ENCODE data around the gene ATP10A. TPM values are rescaled to one million over a fixed set of nuclear protein-coding genes. Genes with fewer than 3 reads are reported as not detected.

Gene ATP10A
- total RNA-seq, 1 experiment from 2014 or later: 2.1 TPM

DNA sequence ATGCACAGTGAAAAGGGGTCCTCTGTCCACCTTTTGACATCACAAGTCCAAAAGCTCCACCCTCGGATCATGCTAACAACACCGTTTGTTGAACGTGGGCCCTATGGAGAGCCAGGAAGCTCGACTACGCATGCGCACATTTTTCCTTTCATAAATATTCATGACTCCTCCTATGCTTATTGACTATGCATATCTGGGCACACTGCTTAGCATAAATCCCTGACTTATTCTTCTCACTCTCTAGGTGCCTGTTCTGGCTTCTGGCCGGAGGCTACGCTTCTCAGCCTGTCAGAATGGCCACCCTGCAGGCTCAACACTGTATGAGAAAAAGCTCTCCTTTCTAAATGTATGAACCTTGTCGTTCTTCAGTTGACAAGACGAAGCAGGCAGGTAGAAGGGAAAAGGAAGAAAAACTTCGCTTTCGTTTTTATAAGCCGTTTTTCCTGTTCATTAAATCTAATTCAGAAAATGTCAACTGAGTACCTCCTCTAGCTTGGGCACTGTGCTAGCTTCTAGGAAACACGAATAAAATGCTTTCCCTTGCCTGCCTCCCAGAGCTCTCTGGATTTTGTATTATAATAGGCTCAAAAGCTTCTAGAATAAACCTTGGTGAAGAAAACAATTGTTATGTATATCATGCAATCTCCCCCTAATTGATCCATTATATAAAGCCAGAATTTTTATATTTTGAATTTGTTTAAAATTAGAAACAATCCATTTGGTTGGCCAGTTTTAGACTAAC lies 207.7 kb downstream of the ATP10A start (continued):
- TF ChIP-seq, protein P1, sequence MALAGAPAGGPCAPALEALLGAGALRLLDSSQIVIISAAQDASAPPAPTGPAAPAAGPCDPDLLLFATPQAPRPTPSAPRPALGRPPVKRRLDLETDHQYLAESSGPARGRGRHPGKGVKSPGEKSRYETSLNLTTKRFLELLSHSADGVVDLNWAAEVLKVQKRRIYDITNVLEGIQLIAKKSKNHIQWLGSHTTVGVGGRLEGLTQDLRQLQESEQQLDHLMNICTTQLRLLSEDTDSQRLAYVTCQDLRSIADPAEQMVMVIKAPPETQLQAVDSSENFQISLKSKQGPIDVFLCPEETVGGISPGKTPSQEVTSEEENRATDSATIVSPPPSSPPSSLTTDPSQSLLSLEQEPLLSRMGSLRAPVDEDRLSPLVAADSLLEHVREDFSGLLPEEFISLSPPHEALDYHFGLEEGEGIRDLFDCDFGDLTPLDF (CRISPR knock-in tag; IDR thresholded peaks at IDR 0.05): no peak
- TF ChIP-seq, protein P2, sequence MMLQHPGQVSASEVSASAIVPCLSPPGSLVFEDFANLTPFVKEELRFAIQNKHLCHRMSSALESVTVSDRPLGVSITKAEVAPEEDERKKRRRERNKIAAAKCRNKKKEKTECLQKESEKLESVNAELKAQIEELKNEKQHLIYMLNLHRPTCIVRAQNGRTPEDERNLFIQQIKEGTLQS (CRISPR knock-in tag; conservative IDR thresholded peaks at IDR 0.05): no peak

DNA sequence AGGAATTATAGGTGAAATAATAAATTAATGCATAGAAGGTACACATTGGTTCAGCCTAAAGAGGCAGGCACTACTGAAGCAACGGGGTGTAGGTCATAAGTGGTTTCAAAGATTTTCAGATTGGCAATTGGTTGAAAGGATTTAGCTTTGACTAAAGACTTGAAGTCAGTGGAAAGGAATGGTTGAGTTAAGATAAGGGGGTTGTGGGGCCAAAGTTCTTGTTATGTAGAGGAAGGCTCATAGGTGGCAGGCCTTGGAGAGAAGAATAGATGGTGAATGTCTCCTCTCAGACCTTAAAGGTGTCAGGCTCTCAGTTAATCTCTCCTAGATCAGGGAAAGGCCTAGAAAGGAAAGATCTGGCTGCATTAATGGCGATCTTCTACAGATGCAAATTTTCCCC lies 209.8 kb downstream of the ATP10A start:
- Mint-ChIP-seq H3K4me3 (no peak overlapping the region), H3K27me3 (ENCODE audit: low read depth) (peaks cover 77% of the 10 kb centered on the region), H3K36me3 (peaks cover 3% of the 10 kb centered on the region), H3K9me3 (peaks cover 8% of the 10 kb centered on the region), H3K4me1 (peaks cover 34% of the 10 kb centered on the region), H3K27ac (no peak overlapping the region)
- no peak for DNase-seq (ENCODE audit: low spot score)
- TF ChIP-seq, protein P3, sequence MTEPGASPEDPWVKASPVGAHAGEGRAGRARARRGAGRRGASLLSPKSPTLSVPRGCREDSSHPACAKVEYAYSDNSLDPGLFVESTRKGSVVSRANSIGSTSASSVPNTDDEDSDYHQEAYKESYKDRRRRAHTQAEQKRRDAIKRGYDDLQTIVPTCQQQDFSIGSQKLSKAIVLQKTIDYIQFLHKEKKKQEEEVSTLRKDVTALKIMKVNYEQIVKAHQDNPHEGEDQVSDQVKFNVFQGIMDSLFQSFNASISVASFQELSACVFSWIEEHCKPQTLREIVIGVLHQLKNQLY (CRISPR knock-in tag; IDR thresholded peaks at IDR 0.05): no peak
- no peak for TF ChIP-seq FOXJ3 (CRISPR knock-in tag; IDR thresholded peaks at IDR 0.05; ENCODE audit: borderline replicate concordance)
- no peak for TF ChIP-seq TCF7 (CRISPR knock-in tag; IDR thresholded peaks at IDR 0.05; ENCODE audit: low read depth)
- TF ChIP-seq NR1H2 (CRISPR knock-in tag; IDR thresholded peaks at IDR 0.05): no peak
- TF ChIP-seq, protein P4, sequence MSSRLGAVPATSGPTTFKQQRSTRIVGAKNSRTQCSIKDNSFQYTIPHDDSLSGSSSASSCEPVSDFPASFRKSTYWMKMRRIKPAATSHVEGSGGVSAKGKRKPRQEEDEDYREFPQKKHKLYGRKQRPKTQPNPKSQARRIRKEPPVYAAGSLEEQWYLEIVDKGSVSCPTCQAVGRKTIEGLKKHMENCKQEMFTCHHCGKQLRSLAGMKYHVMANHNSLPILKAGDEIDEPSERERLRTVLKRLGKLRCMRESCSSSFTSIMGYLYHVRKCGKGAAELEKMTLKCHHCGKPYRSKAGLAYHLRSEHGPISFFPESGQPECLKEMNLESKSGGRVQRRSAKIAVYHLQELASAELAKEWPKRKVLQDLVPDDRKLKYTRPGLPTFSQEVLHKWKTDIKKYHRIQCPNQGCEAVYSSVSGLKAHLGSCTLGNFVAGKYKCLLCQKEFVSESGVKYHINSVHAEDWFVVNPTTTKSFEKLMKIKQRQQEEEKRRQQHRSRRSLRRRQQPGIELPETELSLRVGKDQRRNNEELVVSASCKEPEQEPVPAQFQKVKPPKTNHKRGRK (CRISPR knock-in tag; IDR thresholded peaks at IDR 0.05; ENCODE audit: borderline replicate concordance): no peak
- no peak for TF ChIP-seq CREM (CRISPR knock-in tag; IDR thresholded peaks at IDR 0.05)
- TF ChIP-seq FOXP1 (CRISPR knock-in tag; IDR thresholded peaks at IDR 0.05; ENCODE audit: borderline replicate concordance): no peak
- TF ChIP-seq, protein P5, sequence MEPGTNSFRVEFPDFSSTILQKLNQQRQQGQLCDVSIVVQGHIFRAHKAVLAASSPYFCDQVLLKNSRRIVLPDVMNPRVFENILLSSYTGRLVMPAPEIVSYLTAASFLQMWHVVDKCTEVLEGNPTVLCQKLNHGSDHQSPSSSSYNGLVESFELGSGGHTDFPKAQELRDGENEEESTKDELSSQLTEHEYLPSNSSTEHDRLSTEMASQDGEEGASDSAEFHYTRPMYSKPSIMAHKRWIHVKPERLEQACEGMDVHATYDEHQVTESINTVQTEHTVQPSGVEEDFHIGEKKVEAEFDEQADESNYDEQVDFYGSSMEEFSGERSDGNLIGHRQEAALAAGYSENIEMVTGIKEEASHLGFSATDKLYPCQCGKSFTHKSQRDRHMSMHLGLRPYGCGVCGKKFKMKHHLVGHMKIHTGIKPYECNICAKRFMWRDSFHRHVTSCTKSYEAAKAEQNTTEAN (CRISPR knock-in tag; IDR thresholded peaks at IDR 0.05): no peak
- TF ChIP-seq ZNF396 (CRISPR knock-in tag; IDR thresholded peaks at IDR 0.05; ENCODE audit: borderline replicate concordance): no peak
- TF ChIP-seq, protein P1 (CRISPR knock-in tag; IDR thresholded peaks at IDR 0.05): no peak
- TF ChIP-seq, protein P6, sequence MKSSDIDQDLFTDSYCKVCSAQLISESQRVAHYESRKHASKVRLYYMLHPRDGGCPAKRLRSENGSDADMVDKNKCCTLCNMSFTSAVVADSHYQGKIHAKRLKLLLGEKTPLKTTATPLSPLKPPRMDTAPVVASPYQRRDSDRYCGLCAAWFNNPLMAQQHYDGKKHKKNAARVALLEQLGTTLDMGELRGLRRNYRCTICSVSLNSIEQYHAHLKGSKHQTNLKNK (CRISPR knock-in tag; IDR thresholded peaks at IDR 0.05): no peak
- TF ChIP-seq, protein P7, sequence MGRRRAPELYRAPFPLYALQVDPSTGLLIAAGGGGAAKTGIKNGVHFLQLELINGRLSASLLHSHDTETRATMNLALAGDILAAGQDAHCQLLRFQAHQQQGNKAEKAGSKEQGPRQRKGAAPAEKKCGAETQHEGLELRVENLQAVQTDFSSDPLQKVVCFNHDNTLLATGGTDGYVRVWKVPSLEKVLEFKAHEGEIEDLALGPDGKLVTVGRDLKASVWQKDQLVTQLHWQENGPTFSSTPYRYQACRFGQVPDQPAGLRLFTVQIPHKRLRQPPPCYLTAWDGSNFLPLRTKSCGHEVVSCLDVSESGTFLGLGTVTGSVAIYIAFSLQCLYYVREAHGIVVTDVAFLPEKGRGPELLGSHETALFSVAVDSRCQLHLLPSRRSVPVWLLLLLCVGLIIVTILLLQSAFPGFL (CRISPR knock-in tag; IDR thresholded peaks at IDR 0.05; ENCODE audit: borderline replicate concordance): no peak
- TF ChIP-seq, protein P8, sequence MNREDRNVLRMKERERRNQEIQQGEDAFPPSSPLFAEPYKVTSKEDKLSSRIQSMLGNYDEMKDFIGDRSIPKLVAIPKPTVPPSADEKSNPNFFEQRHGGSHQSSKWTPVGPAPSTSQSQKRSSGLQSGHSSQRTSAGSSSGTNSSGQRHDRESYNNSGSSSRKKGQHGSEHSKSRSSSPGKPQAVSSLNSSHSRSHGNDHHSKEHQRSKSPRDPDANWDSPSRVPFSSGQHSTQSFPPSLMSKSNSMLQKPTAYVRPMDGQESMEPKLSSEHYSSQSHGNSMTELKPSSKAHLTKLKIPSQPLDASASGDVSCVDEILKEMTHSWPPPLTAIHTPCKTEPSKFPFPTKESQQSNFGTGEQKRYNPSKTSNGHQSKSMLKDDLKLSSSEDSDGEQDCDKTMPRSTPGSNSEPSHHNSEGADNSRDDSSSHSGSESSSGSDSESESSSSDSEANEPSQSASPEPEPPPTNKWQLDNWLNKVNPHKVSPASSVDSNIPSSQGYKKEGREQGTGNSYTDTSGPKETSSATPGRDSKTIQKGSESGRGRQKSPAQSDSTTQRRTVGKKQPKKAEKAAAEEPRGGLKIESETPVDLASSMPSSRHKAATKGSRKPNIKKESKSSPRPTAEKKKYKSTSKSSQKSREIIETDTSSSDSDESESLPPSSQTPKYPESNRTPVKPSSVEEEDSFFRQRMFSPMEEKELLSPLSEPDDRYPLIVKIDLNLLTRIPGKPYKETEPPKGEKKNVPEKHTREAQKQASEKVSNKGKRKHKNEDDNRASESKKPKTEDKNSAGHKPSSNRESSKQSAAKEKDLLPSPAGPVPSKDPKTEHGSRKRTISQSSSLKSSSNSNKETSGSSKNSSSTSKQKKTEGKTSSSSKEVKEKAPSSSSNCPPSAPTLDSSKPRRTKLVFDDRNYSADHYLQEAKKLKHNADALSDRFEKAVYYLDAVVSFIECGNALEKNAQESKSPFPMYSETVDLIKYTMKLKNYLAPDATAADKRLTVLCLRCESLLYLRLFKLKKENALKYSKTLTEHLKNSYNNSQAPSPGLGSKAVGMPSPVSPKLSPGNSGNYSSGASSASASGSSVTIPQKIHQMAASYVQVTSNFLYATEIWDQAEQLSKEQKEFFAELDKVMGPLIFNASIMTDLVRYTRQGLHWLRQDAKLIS (CRISPR knock-in tag; IDR thresholded peaks at IDR 0.05; ENCODE audit: borderline replicate concordance): no peak
- TF ChIP-seq JUN (CRISPR knock-in tag; IDR thresholded peaks at IDR 0.05): no peak
- TF ChIP-seq, protein P9, sequence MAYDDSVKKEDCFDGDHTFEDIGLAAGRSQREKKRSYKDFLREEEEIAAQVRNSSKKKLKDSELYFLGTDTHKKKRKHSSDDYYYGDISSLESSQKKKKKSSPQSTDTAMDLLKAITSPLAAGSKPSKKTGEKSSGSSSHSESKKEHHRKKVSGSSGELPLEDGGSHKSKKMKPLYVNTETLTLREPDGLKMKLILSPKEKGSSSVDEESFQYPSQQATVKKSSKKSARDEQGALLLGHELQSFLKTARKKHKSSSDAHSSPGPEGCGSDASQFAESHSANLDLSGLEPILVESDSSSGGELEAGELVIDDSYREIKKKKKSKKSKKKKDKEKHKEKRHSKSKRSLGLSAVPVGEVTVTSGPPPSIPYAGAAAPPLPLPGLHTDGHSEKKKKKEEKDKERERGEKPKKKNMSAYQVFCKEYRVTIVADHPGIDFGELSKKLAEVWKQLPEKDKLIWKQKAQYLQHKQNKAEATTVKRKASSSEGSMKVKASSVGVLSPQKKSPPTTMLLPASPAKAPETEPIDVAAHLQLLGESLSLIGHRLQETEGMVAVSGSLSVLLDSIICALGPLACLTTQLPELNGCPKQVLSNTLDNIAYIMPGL (CRISPR knock-in tag; IDR thresholded peaks at IDR 0.05): no peak
- TF ChIP-seq, protein P10, sequence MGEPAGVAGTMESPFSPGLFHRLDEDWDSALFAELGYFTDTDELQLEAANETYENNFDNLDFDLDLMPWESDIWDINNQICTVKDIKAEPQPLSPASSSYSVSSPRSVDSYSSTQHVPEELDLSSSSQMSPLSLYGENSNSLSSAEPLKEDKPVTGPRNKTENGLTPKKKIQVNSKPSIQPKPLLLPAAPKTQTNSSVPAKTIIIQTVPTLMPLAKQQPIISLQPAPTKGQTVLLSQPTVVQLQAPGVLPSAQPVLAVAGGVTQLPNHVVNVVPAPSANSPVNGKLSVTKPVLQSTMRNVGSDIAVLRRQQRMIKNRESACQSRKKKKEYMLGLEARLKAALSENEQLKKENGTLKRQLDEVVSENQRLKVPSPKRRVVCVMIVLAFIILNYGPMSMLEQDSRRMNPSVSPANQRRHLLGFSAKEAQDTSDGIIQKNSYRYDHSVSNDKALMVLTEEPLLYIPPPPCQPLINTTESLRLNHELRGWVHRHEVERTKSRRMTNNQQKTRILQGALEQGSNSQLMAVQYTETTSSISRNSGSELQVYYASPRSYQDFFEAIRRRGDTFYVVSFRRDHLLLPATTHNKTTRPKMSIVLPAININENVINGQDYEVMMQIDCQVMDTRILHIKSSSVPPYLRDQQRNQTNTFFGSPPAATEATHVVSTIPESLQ (CRISPR knock-in tag; IDR thresholded peaks at IDR 0.05): no peak
- ChIA-PET CTCF (interaction anchor here (1.0 kb wide), 1 partner anchor 127 kb away, joined by 3 read pairs; no protein-coding TSS in a partner anchor), POLR2A (no interaction called here)
- ATAC-seq: no peak

Measured in WTC11 (cell line).